ENCODE data around the gene UBE2C. TPM values are rescaled to one million over a fixed set of nuclear protein-coding genes. Genes with fewer than 3 reads are reported as not detected.

Gene UBE2C
- total and polyA plus RNA-seq, 2 of the 8 experiments (the other 6 are each of a cell fraction or from before 2014, with no cell fraction given): 243 to 326 TPM

DNA sequence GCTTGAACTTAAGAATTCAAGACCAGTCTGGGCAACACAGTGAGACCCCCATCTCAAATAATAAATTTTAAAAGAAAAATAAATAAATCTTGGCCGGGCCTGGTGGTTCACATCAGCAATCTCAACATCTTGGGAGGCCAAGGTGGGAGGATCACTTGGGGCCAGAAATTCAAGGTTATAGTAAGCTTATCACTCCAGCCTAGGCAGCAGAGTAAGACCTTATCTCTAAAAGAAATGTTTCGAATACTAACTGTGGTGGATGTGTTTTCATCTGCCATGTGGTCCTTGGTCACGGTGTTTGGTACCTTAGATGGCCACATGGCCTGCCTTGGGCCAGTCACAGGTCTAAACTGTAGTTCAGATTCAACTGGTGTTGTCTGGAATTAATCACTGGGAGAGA is 5.8 kb downstream of the UBE2C start (continued):
- no peak for TF ChIP-seq BRCA1 (IDR thresholded peaks at IDR 0.05; ENCODE audit: low read depth, low read length)
- no peak for TF ChIP-seq RBBP5 (IDR thresholded peaks at IDR 0.05; ENCODE audit: borderline replicate concordance, low read depth, low read length)
- no peak for TF ChIP-seq RFX5 (IDR thresholded peaks at IDR 0.05; ENCODE audit: borderline replicate concordance, low read depth, low read length)
- TF ChIP-seq SIRT6 (IDR thresholded peaks at IDR 0.05; ENCODE audit: low read length): no peak
- no peak for TF ChIP-seq NANOG (IDR thresholded peaks at IDR 0.05; ENCODE audit: insufficient read depth, low read depth, low read length, poor library complexity, severe bottlenecking)
- TF ChIP-seq POLR2AphosphoS5 (IDR thresholded peaks at IDR 0.05; ENCODE audit: low read depth, low read length): no peak
- no peak for TF ChIP-seq HDAC6 (IDR thresholded peaks at IDR 0.05; ENCODE audit: low read depth, low read length)

Measured in H1 (cell line).